DND-41 (cell line): ENCODE measurements around the gene SMARCD1.

Source experiments
- ATAC-seq: fragments of 200-7000 bp; cut with Tn5 transposase; 3 replicates; pipeline ENCODE4 v1.9.1; 2021; ENCODE audit warnings: low read depth; ENCODE audit not compliant: insufficient read depth
- DNase-seq: peaks from one replicate; pipeline ENCODE4 v3.0.0-alpha.2; 2020
- H2AFZ ChIP-seq: 2 replicates; pipeline ENCODE4 v1.6.0; 2012; ENCODE audit warnings: low read depth, low read length
- H3K27ac ChIP-seq: 2 replicates; pipeline ENCODE4 v1.5.1; 2012; ENCODE audit warnings: low read length, inconsistent platforms
- H3K27me3 ChIP-seq: fragments of 200-600 bp; sonication (generic); 2 replicates; pipeline ENCODE4 v1.6.0; 2012; ENCODE audit warnings: low read length, mild to moderate bottlenecking, inconsistent platforms; ENCODE audit not compliant: insufficient read depth, poor library complexity
- H3K36me3 ChIP-seq: 2 replicates; pipeline ENCODE4 v1.5.1; 2012; ENCODE audit warnings: low read length, inconsistent platforms; ENCODE audit not compliant: insufficient read depth
- H3K4me1 ChIP-seq: 2 replicates; pipeline ENCODE4 v1.5.1; 2012; ENCODE audit warnings: mild to moderate bottlenecking, low read length; ENCODE audit not compliant: insufficient read depth
- H3K4me2 ChIP-seq: 2 replicates; pipeline ENCODE4 v1.6.0; 2012; ENCODE audit warnings: mild to moderate bottlenecking, moderate library complexity, low read length, inconsistent platforms; ENCODE audit not compliant: insufficient read depth
- H3K4me3 ChIP-seq, 2 experiments: fragments of 200-600 bp in 1 of 2; shearing (Covaris generic) in 1 of 2; 2 replicates each; pipeline ENCODE4 v1.5.1; 2012 to 2016; ENCODE audit warnings: inconsistent platforms in 2 of 2, low read length in 2 of 2, mild to moderate bottlenecking in 2 of 2, low read depth in 1 of 2, moderate library complexity in 1 of 2
- H3K79me2 ChIP-seq: 2 replicates; pipeline ENCODE4 v1.6.0; 2012; ENCODE audit warnings: low read length, inconsistent platforms; ENCODE audit not compliant: insufficient read depth
- H3K9ac ChIP-seq: 2 replicates; pipeline ENCODE4 v1.6.0; 2012; ENCODE audit warnings: low read depth, mild to moderate bottlenecking, inconsistent platforms, low read length, moderate library complexity
- H3K9me3 ChIP-seq: 2 replicates; pipeline ENCODE4 v1.5.1; 2012; ENCODE audit warnings: low read length, moderate library complexity, mild to moderate bottlenecking, inconsistent platforms; ENCODE audit not compliant: insufficient read depth, severe bottlenecking
- H4K20me1 ChIP-seq: 2 replicates; pipeline ENCODE4 v1.6.0; 2012; ENCODE audit warnings: low read length; ENCODE audit not compliant: insufficient read depth
- CTCF ChIP-seq: IDR thresholded peaks from 2 replicates; pipeline ENCODE4 v1.5.1; 2012; ENCODE audit warnings: borderline replicate concordance, low read length, moderate library complexity, mild to moderate bottlenecking; ENCODE audit not compliant: poor library complexity, severe bottlenecking; ENCODE audit errors: extremely low read depth
- EZH2 ChIP-seq: IDR thresholded peaks from 3 replicates; pipeline ENCODE4 v1.6.1; 2012; ENCODE audit warnings: borderline replicate concordance, low read depth, mild to moderate bottlenecking, moderate library complexity, low read length, inconsistent platforms; ENCODE audit not compliant: severe bottlenecking

Gene SMARCD1

DNA sequence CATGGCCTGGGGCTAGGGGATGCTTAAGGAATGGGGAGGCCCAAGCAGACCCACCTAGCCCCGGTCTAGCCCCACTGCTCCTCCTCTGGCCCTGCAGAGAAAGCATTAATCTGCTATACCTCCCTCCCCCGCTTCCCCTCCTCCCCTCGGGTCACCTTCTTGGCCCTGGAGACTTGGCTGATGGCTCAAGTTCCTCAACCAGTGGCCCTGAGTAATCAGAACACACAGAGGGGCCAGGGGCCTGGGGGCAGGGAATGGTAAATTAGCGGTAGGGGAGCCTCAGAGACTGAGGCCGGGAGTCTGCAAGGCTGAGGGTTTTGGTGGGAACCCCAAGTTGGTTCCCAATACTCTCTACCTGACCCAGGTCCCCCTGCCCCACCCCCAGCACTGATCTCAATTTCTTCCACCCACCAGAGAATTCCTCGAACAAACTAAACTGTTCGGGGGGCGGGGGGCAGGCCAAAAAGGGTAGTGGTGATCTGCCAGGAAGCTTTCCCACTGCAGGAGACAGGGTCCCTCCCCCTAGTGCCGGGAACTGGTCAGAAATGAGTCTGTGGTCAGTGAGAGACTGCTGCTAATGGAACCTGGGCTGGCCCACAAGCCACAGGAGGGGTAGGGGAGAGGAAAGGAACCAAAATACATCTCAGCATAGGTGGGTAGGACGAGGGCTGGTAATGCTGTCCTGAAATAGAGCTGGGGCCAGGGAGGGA is 12.8 kb upstream of the SMARCD1 start:
- ATAC-seq (no peak), DNase-seq (no peak)
- Histone ChIP-seq H2AFZ (no peak overlapping the region), H3K36me3 (no peaks in the 10 kb centered on the region), H3K4me3 (no peak overlapping the region), H3K27ac (no peak overlapping the region), H3K27me3 (no peaks in the 10 kb centered on the region), H3K4me1 (peaks cover 19% of the 10 kb centered on the region), H3K4me2 (no peak overlapping the region), H3K9me3 (no peaks in the 10 kb centered on the region), H4K20me1 (no peaks in the 10 kb centered on the region), H3K79me2 (no peaks in the 10 kb centered on the region), H3K9ac (no peak overlapping the region)
- no peak for TF ChIP-seq CTCF

GRCh38 chr12:50073206-50073605 is 11.9 kb upstream of the SMARCD1 start:
- Histone ChIP-seq H3K9ac (no peak overlapping the region), H3K4me3 (no peak overlapping the region), H3K27me3 (no peaks in the 10 kb centered on the region), H3K79me2 (no peaks in the 10 kb centered on the region), H3K9me3 (no peaks in the 10 kb centered on the region), H3K36me3 (no peaks in the 10 kb centered on the region), H2AFZ (no peak overlapping the region), H3K4me1 (peaks cover 19% of the 10 kb centered on the region), H3K27ac (no peak overlapping the region), H4K20me1 (no peaks in the 10 kb centered on the region), H3K4me2 (no peak overlapping the region)
- ATAC-seq (no peak), DNase-seq (no peak)
- TF ChIP-seq CTCF = no peak
- no peak for TF ChIP-seq EZH2

DNA sequence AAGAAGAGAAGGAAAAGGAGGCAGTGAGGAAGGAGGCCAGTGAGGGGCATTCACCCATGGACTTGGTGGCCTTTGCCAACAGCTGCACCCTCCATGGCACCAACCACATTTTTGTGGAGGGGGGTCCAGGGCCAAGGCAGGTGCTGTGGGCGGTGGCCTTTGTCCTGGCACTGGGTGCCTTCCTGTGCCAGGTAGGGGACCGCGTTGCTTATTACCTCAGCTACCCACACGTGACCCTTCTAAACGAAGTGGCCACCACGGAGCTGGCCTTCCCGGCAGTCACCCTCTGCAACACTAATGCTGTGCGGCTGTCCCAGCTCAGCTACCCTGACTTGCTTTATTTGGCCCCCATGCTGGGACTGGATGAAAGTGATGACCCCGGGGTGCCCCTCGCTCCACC is 11.4 kb upstream of the SMARCD1 start:
- H3K27ac ChIP-seq = no peak overlapping the region
- no peak for DNase-seq
- H3K4me1 ChIP-seq = peaks cover 19% of the 10 kb centered on the region
- no peaks in the 10 kb centered on the region for H3K27me3 ChIP-seq
- TF ChIP-seq CTCF = no peak
- no peak for TF ChIP-seq EZH2
- no peaks in the 10 kb centered on the region for H4K20me1 ChIP-seq
- ATAC-seq = no peak
- H3K79me2 ChIP-seq = no peaks in the 10 kb centered on the region
- no peak overlapping the region for H2AFZ ChIP-seq
- no peaks in the 10 kb centered on the region for H3K9me3 ChIP-seq
- no peak overlapping the region for H3K9ac ChIP-seq
- no peak overlapping the region for H3K4me3 ChIP-seq
- H3K36me3 ChIP-seq = no peaks in the 10 kb centered on the region
- H3K4me2 ChIP-seq = no peak overlapping the region
